GM21515 (cell line): ENCODE measurements around the gene CAPZA2.
"Not testable (repeated sequence)": the region's sequence is repeated elsewhere in the genome, so short reads cannot be mapped to it uniquely, and the experiment has no call there.

Experiments used
- ATAC-seq: cut with Tn5 transposase; IDR thresholded peaks from one replicate; pipeline ENCODE4 v1.9.1; 2021; ENCODE audit not compliant: unreplicated experiment

The CAPZA2 gene

GRCh38 chr7:116862234-116862950 is at the start of gene CAPZA2:
TSS of gene CAPZA2 (plus strand) at chr7:116862587. CDS start at chr7:116862612, 25 bp downstream.
- ATAC-seq = peak; percentile 88

- ATAC-seq = no peak
Observed at GRCh38 chr7:116812860-116813259, 49.5 kb upstream of the CAPZA2 start.

GRCh38 chr7:116813371-116813770 is 49.0 kb upstream of the CAPZA2 start:
- ATAC-seq = not testable (repeated sequence)

- ATAC-seq = no peak
Observed at GRCh38 chr7:116815041-116815440, 47.3 kb upstream of the CAPZA2 start.

GRCh38 chr7:116820149-116820548 is 42.2 kb upstream of the CAPZA2 start:
- no peak for ATAC-seq

- ATAC-seq = not testable (repeated sequence)
Observed at GRCh38 chr7:116821647-116822046, 40.7 kb upstream of the CAPZA2 start.

- no peak for ATAC-seq
Observed at GRCh38 chr7:116824449-116824848, 37.9 kb upstream of the CAPZA2 start.

- ATAC-seq = no peak
Observed at GRCh38 chr7:116828281-116828680, 34.1 kb upstream of the CAPZA2 start.

GRCh38 chr7:116829041-116829440 is 33.3 kb upstream of the CAPZA2 start:
- no peak for ATAC-seq

- ATAC-seq = no peak
Observed at GRCh38 chr7:116829493-116829892, 32.9 kb upstream of the CAPZA2 start.

- no peak for ATAC-seq
Observed at GRCh38 chr7:116832692-116833091, 29.7 kb upstream of the CAPZA2 start.

- no peak for ATAC-seq
Observed at GRCh38 chr7:116834815-116835504, 27.4 kb upstream of the CAPZA2 start.

GRCh38 chr7:116836048-116836447 is 26.3 kb upstream of the CAPZA2 start:
- ATAC-seq = no peak

- ATAC-seq = no peak
Observed at GRCh38 chr7:116836911-116837310, 25.5 kb upstream of the CAPZA2 start.

- no peak for ATAC-seq
Observed at GRCh38 chr7:116837586-116837985, 24.8 kb upstream of the CAPZA2 start.

- ATAC-seq = no peak
Observed at GRCh38 chr7:116840256-116840655, 22.1 kb upstream of the CAPZA2 start.

GRCh38 chr7:116842371-116842770 is 20.0 kb upstream of the CAPZA2 start:
- no peak for ATAC-seq

- no peak for ATAC-seq
Observed at GRCh38 chr7:116843378-116843777, 19.0 kb upstream of the CAPZA2 start.

GRCh38 chr7:116851175-116851574 is 11.2 kb upstream of the CAPZA2 start:
- ATAC-seq = no peak

- no peak for ATAC-seq
Observed at GRCh38 chr7:116851671-116852070, 10.7 kb upstream of the CAPZA2 start.

- ATAC-seq = no peak
Observed at GRCh38 chr7:116854132-116854531, 8.3 kb upstream of the CAPZA2 start.

GRCh38 chr7:116857052-116857451 is 5.3 kb upstream of the CAPZA2 start:
- ATAC-seq = no peak
